Measurements from ENCODE around the gene NUDT14.

NUDT14 gene

DNA sequence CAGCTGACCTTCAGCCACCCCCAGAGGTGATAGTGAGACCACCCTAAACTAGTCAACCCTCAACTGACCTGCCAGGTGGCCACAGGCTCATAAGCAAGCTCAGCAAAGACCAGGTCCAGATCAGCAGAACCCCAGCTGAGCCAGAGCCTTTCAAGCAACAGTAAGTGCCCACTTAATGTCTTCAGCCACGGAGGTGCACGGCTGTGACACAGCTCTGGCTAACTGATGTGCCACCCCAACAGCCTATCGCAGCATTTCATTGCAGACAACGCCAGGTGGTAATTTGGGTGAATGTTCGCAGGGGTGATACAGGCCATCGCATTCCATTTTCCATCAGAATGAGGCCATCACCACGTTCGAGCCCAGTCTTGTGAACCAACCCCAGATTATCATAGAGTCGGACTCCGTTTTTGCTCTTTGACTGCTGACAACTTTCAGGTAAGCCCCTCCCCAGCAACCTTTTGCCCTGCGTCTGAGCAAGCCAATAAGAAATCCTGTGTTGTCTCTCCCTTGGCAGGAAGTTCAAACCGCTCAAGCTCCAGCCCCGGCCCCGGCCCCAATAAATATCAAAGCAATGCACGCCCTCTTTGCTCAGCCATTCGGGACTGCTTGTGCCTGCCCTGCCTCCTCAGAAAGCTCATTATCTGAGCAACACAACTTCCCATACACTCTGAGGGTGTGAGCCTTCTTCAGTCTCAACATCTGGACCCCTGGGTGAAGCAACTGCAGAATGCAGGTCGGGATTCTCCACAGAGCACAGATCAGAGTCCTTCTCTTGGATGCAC is 56.9 kb downstream of the NUDT14 start:
- DNase-seq: no peak

DNA sequence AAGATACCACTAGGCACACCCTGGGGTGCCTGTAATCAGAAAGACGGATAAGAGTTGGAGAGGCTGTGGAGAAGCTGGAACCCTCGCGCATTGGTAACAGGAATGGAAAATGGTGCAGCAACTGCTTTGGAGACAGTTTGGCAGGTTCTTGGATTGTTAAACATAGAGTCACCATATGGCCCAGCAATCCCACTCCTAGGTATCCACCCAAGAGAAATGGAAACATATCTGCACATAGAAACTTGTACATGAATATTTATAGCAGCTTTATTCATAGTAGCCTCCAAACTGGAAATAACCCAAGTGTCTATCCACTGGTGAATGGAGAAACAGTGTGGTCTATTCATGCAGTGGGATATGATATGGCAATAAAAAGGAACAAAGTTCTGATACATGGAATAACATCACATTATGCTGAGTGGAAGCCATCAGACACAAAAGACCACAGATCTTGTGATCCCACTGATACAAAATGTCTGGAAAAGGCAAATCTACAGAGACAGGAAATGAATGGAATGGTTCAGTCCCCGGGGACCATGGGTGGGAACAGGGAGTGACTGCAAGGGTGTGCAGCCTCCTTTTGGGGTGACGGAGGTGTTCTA is 57.9 kb downstream of the NUDT14 start:
- no peak for DNase-seq

Data from NCI-H1417 treated with DMSO at 0.1 percent for 48 hours (cell line).